Activated CD4-positive, alpha-beta T cell treated with anti-CD3 and anti-CD28 coated beads for 24 hours (primary cell): ENCODE measurements around the gene CENPF.

Experiments used
- DNase-seq, 2 donors: peaks; one replicate each; pipeline ENCODE4 v3.0.0-alpha.2; 2020; ENCODE audit warnings: low read depth in 2 of 2

Gene CENPF

DNA sequence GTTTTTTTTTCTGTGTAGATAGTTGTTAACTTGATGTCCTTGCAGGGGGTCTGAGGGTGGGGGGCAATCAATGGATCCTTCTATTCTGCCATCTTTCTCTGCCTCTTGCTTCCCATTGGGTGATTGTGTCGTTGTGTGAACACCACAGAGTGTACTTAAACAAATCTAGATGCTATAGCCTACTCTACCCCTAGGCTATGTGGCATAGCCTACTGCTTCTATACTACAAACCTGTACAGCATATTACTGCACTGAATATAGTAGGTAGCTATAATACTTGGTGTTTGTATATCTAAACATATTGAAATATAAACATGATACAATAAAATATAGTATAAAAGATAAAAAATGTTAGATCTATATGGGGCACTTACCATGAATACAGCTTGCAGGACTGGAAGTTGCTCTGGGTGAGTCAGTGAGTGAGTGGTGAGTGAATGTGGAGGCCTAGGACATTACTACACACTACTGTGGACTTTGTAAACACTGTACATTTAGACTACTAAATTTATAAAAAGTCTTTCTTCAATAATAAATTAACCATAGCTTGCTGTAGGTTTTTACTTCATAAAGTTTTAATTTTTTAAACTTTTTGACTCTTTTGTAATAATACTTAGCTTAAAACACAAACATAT lies 105.4 kb downstream of the CENPF start:
- no peak for DNase-seq

DNA sequence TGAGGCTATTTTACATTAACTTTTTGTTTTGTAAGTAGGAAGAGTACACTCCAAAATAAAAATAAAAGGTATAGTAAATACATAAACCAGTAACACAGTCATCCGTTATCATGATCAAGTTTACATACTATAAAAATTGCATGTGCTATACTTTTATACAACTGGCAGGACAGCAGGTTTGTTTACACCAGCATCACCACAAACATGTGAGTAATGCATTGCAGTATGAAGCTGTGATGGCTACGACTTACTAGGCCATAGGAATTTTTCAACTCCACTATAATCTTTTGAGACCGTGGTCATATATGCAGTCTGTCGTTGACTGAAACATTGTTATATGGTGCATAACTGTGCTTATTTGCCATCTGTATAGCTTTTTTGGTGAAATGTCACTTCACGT lies 106.2 kb downstream of the CENPF start:
- no peak for DNase-seq

GRCh38 chr1:214712737-214713136 lies 109.7 kb downstream of the CENPF start:
- DNase-seq = no peak
